ENCODE results near the gene PGAP3.

Gene PGAP3

GRCh38 chr17:39651923-39652586, 35.8 kb downstream of the PGAP3 start:
- no peak for DNase-seq
- intact Hi-C loops (cut with DNase I), result no loop called here

GRCh38 chr17:39650121-39650579, 37.7 kb downstream of the PGAP3 start:
- DNase-seq, result no peak
- intact Hi-C loops (cut with DNase I), result no loop called here

- intact Hi-C loops (cut with DNase I), result no loop called here
- DNase-seq, result no peak
Measured at GRCh38 chr17:39648616-39649366, 39.1 kb downstream of the PGAP3 start.

GRCh38 chr17:39647256-39647655, 40.6 kb downstream of the PGAP3 start:
- intact Hi-C loops (cut with DNase I), result no loop called here
- no peak for DNase-seq

GRCh38 chr17:39643271-39643670, 44.6 kb downstream of the PGAP3 start:
- no peak for DNase-seq
- intact Hi-C loops (cut with DNase I), result no loop called here

GRCh38 chr17:39642291-39643074, 45.4 kb downstream of the PGAP3 start:
- intact Hi-C loops (cut with DNase I), result no loop called here
- no peak for DNase-seq

- peak in 1 of 42 donors; percentile 6 for DNase-seq
- intact Hi-C loops (cut with DNase I), result no loop called here
Measured at GRCh38 chr17:39641883-39642282, 46.0 kb downstream of the PGAP3 start.

- intact Hi-C loops (cut with DNase I), result no loop called here
- DNase-seq, result no peak
Measured at GRCh38 chr17:39641097-39641496, 46.8 kb downstream of the PGAP3 start.

- intact Hi-C loops (cut with DNase I), result no loop called here
- no peak for DNase-seq
Measured at GRCh38 chr17:39640591-39641031, 47.2 kb downstream of the PGAP3 start.

- intact Hi-C loops (cut with DNase I), result no loop called here
Measured at GRCh38 chr17:39639566-39640458, 48.0 kb downstream of the PGAP3 start.

GRCh38 chr17:39639043-39639442, 48.8 kb downstream of the PGAP3 start:
- DNase-seq, result no peak
- intact Hi-C loops (cut with DNase I), result no loop called here

More at GRCh38 chr17:39639566-39640458, 48.0 kb downstream of the PGAP3 start:
- DNase-seq, result no peak

GRCh38 chr17:39638317-39638716, 49.5 kb downstream of the PGAP3 start:
- peak in 13 of 42 donors; percentile 52 to 80 (median 63) for DNase-seq
- intact Hi-C loops (cut with DNase I), result no loop called here

- DNase-seq, result peak; percentile 80 to 96 (median 92)
- intact Hi-C loops (cut with DNase I), result no loop called here
Measured at GRCh38 chr17:39636927-39637736, 50.7 kb downstream of the PGAP3 start, which contains the start of gene STARD3. Gene STARD3, plus strand, starts transcription at chr17:39637144. Its CDS starts 16,388 bp downstream, at chr17:39653532.

- intact Hi-C loops (cut with DNase I), result no loop called here
- no peak for DNase-seq
Measured at GRCh38 chr17:39636587-39636926, 51.3 kb downstream of the PGAP3 start.

- intact Hi-C loops (cut with DNase I), result no loop called here
Measured at GRCh38 chr17:39635614-39636176, 52.2 kb downstream of the PGAP3 start.

GRCh38 chr17:39634384-39634871, 53.4 kb downstream of the PGAP3 start:
- intact Hi-C loops (cut with DNase I), result loop anchor here (5.0 kb wide), 1 partner anchor 33 kb away; the partner anchor contains the start of genes PNMT and TCAP
- peak in 4 of 42 donors; percentile 47 to 69 (median 58) for DNase-seq

More at GRCh38 chr17:39635614-39636176, 52.2 kb downstream of the PGAP3 start:
- no peak for DNase-seq

GRCh38 chr17:39633570-39634183, 54.2 kb downstream of the PGAP3 start:
- intact Hi-C loops (cut with DNase I), result loop anchor here (5.0 kb wide), 1 partner anchor 34 kb away; the partner anchor contains the start of genes PNMT and TCAP
- no peak for DNase-seq

Data from head of caudate nucleus (tissue), 42 donors.